D341Med (cell line): ENCODE measurements around the gene ATP5ME.
"Not testable (repeated sequence)": the region's sequence is repeated elsewhere in the genome, so short reads cannot be mapped to it uniquely, and the experiment has no call there.

Experiments used
- DNase-seq: peaks from one replicate; pipeline ENCODE4 v3.0.0; 2012; ENCODE audit warnings: low spot score

ATP5ME gene

GRCh38 chr4:704971-705277, 30.8 kb upstream of the ATP5ME start:
- no peak for DNase-seq

- DNase-seq, result no peak
Observed at GRCh38 chr4:704198-704891, 30.3 kb upstream of the ATP5ME start.

GRCh38 chr4:703336-704197, 29.5 kb upstream of the ATP5ME start:
- DNase-seq, result no peak

- DNase-seq, result no peak
Observed at GRCh38 chr4:702618-703048, 28.6 kb upstream of the ATP5ME start.

GRCh38 chr4:700587-701264, 26.6 kb upstream of the ATP5ME start:
- no peak for DNase-seq

- no peak for DNase-seq
Observed at GRCh38 chr4:699816-700580, 25.9 kb upstream of the ATP5ME start.

GRCh38 chr4:694341-694940, 20.4 kb upstream of the ATP5ME start:
- not testable (repeated sequence) for DNase-seq

- no peak for DNase-seq
Observed at GRCh38 chr4:692771-693554, 18.9 kb upstream of the ATP5ME start.

GRCh38 chr4:689723-690122, 15.6 kb upstream of the ATP5ME start:
- no peak for DNase-seq

- DNase-seq, result no peak
Observed at GRCh38 chr4:688854-689681, 15.0 kb upstream of the ATP5ME start, which contains the start of gene SLC49A3. SLC49A3 (minus strand) TSS chr4:689151; CDS start chr4:689127, 24 bp downstream.

GRCh38 chr4:687971-688853, 14.1 kb upstream of the ATP5ME start:
- DNase-seq, result no peak

- DNase-seq, result no peak
Observed at GRCh38 chr4:687048-687970, 13.2 kb upstream of the ATP5ME start.

GRCh38 chr4:686413-687040, 12.5 kb upstream of the ATP5ME start:
- DNase-seq, result no peak

GRCh38 chr4:685679-686412, 11.8 kb upstream of the ATP5ME start:
- no peak for DNase-seq

GRCh38 chr4:684623-685327, 10.7 kb upstream of the ATP5ME start:
- DNase-seq, result no peak
